ENCODE results near the gene NPAS4.
"Not testable (repeated sequence)": the region's sequence is repeated elsewhere in the genome, so short reads cannot be mapped to it uniquely, and the experiment has no call there.

NPAS4 gene

DNA sequence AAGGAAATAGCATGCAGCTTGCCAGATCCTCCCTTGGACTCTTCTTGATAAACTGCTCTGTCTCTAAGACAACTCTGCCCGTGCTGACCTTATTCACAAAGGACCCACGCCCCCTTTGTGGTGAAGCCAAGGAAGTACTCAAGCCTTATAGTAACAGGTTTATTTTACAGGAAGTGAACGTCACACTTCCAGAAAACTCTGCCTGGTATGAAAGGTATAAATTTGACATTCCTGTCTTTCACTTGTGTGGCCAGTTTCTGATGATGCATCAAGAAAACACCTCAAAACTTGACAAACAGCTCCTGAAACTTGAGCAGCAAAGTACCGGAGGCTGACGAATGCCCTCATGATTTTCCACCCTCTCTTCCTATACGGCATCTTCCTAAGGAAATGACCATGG is 33.4 kb downstream of the NPAS4 start:
- Histone ChIP-seq H3K9me3 (ENCODE audit: control insufficient read depth, insufficient read depth, low read length) (no peaks in the 10 kb centered on the region), H3K27ac (ENCODE audit: low read length) (no peak overlapping the region), H3K36me3 (ENCODE audit: control insufficient read depth, insufficient read depth, low read length) (no peaks in the 10 kb centered on the region), H3K27me3 (ENCODE audit: control insufficient read depth, insufficient read depth, low read length) (no peaks in the 10 kb centered on the region), H3K4me3 (ENCODE audit: low read length) (no peak overlapping the region), H3K4me1 (ENCODE audit: control insufficient read depth, insufficient read depth, low read length) (no peaks in the 10 kb centered on the region)
- DNase-seq (ENCODE audit: low read depth, low spot score): no peak
- no CpG with 5 or more reads among the region's 6 CpGs for WGBS (ENCODE audit: insufficient coverage, insufficient read length)

DNA sequence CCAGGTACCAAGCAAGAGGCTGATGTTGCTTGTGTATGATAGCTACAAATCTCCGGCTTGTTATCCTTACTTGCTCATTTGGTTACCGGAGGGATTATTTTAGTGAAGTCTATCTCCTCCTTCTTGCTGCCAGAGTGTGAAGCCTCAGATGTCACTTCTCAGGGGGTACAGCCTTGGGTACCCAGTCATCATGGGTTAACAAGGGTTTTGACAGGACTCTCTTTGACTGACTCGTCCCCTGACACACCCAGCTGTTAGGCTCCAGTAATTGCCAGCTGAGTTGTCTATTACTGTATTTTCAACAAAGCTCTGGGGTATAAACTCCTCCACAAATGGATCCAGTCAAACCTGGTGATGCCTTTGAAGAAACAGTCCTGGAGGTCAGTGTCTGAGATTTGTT is 34.0 kb downstream of the NPAS4 start:
- H3K9me3 ChIP-seq (ENCODE audit: control insufficient read depth, insufficient read depth, low read length): no peaks in the 10 kb centered on the region
- WGBS (ENCODE audit: insufficient coverage, insufficient read length): no CpG with 5 or more reads among the region's 3 CpGs
- no peaks in the 10 kb centered on the region for H3K4me1 ChIP-seq (ENCODE audit: control insufficient read depth, insufficient read depth, low read length)
- H3K27ac ChIP-seq (ENCODE audit: low read length): no peak overlapping the region
- DNase-seq (ENCODE audit: low read depth, low spot score): no peak
- no peaks in the 10 kb centered on the region for H3K27me3 ChIP-seq (ENCODE audit: control insufficient read depth, insufficient read depth, low read length)
- H3K4me3 ChIP-seq (ENCODE audit: low read length): no peak overlapping the region
- no peaks in the 10 kb centered on the region for H3K36me3 ChIP-seq (ENCODE audit: control insufficient read depth, insufficient read depth, low read length)

DNA sequence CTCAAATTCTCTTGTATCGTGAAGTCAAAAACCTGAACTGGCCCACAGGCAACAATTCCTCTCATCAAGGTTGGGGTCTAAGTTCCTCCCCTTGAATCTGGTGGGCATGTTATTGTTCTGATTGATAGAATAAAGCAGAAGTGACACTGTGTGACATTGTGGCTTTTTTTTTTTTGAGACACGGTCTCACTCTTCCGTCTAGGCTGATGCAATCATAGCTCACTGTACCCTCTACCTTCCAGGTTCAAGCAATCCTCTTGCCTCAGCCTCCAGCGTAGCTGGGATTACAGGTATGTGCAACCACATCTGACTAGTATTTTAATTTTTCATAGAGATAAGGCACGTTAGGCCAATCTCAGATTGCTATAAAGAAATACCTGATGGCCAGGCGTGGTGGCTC is 37.0 kb downstream of the NPAS4 start:
- no peak for DNase-seq (ENCODE audit: low read depth, low spot score)
- no peak overlapping the region for H3K27ac ChIP-seq (ENCODE audit: low read length)
- no CpG with 5 or more reads among the region's 6 CpGs for WGBS (ENCODE audit: insufficient coverage, insufficient read length)

DNA sequence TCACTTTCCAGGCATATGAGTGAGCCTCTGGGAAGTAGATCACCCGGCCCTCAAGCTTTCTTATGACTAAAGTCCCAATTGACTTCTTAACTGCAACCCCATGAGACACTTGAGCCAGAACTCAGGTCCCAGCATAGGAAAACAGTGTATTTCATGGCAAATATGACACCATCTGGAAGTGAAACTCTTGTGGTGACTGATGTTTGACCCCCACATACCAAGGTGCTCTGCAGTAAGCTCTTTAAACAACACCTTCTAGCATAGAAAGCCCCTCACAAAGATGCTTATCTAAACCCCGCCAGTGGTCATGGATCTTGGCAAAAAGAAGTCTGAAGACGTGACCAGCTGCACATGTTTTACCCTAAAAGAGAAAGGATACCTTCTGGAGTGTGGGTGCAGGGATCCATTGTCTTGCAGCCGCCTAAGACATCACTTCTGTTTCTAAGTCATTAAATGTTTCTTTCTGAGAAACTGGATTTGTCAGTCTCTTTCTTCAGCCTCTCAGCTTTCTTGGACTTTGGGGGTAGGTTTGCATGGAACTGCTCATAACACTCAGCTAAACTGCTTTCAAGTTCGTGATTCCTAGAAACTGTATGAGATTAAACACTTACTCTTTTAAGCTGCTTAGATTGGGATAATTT is 38.4 kb downstream of the NPAS4 start:
- WGBS (ENCODE audit: insufficient coverage, insufficient read length): no CpG with 5 or more reads among the region's 5 CpGs

More for the DNA sequence above, 37.0 kb downstream of the NPAS4 start:
- H3K36me3 ChIP-seq (ENCODE audit: control insufficient read depth, insufficient read depth, low read length): no peaks in the 10 kb centered on the region
- H3K9me3 ChIP-seq (ENCODE audit: control insufficient read depth, insufficient read depth, low read length): no peaks in the 10 kb centered on the region
- no peak overlapping the region for H3K4me3 ChIP-seq (ENCODE audit: low read length)
- H3K4me1 ChIP-seq (ENCODE audit: control insufficient read depth, insufficient read depth, low read length): no peaks in the 10 kb centered on the region
- no peaks in the 10 kb centered on the region for H3K27me3 ChIP-seq (ENCODE audit: control insufficient read depth, insufficient read depth, low read length)

DNA sequence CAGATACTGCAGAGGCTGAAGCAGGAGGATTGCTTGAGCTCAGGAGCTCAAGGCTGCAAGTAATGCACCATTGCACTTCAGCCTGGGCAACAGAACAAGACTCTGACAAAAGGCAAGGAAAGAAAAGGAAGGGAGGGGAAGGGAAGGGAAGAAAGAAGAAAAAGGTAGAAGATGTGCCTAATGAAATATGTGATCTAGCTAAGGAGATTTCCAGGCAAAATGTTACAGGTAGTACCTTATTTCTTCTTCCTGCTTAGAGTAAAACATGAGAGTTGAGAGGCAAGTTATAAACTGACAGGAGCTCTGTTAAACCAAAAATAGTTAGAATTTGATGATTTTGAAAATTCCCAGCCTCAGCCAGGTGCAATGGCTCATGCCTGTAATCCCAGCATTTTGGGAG is 41.2 kb downstream of the NPAS4 start:
- Histone ChIP-seq H3K4me1 (ENCODE audit: control insufficient read depth, insufficient read depth, low read length) (0 out of 2 replicates have a peak, but pooled peaks cover 3% of the 10 kb centered on the region), H3K27ac (ENCODE audit: low read length) (no peak overlapping the region), H3K27me3 (ENCODE audit: control insufficient read depth, insufficient read depth, low read length) (no peaks in the 10 kb centered on the region), H3K4me3 (ENCODE audit: low read length) (no peak overlapping the region), H3K9me3 (ENCODE audit: control insufficient read depth, insufficient read depth, low read length) (no peaks in the 10 kb centered on the region), H3K36me3 (ENCODE audit: control insufficient read depth, insufficient read depth, low read length) (no peaks in the 10 kb centered on the region)
- DNase-seq (ENCODE audit: low read depth, low spot score): no peak

More for the DNA sequence above, 38.4 kb downstream of the NPAS4 start:
- no peaks in the 10 kb centered on the region for H3K36me3 ChIP-seq (ENCODE audit: control insufficient read depth, insufficient read depth, low read length)
- H3K27me3 ChIP-seq (ENCODE audit: control insufficient read depth, insufficient read depth, low read length): no peaks in the 10 kb centered on the region
- H3K27ac ChIP-seq (ENCODE audit: low read length): no peak overlapping the region
- no peaks in the 10 kb centered on the region for H3K9me3 ChIP-seq (ENCODE audit: control insufficient read depth, insufficient read depth, low read length)
- H3K4me1 ChIP-seq (ENCODE audit: control insufficient read depth, insufficient read depth, low read length): no peaks in the 10 kb centered on the region
- no peak overlapping the region for H3K4me3 ChIP-seq (ENCODE audit: low read length)
- no peak for DNase-seq (ENCODE audit: low read depth, low spot score)

DNA sequence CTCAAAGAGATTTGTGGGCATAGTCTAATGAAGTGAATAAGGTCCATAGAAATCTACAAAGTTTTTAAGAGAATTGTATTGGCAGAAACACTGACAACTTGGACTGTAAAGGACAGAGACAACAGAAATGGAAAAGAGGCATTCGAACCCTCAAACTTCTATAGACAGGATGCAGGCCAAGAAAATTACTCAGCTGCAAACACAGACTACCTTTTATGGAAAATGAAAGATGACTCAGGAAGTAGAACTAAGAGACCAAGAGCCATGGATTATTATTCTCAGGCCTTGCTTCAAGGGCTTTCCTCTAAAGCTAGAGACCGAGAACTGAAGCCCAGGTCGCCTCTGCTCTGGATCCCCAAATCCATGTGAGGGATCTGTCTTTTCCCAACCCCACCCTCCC is 42.1 kb downstream of the NPAS4 start:
- H3K4me3 ChIP-seq (ENCODE audit: low read length): no peak overlapping the region
- H3K4me1 ChIP-seq (ENCODE audit: control insufficient read depth, insufficient read depth, low read length): 0 out of 2 replicates have a peak, but pooled peaks cover 5% of the 10 kb centered on the region
- DNase-seq (ENCODE audit: low read depth, low spot score): no peak
- H3K27ac ChIP-seq (ENCODE audit: low read length): no peak overlapping the region
- no peaks in the 10 kb centered on the region for H3K36me3 ChIP-seq (ENCODE audit: control insufficient read depth, insufficient read depth, low read length)
- no peaks in the 10 kb centered on the region for H3K27me3 ChIP-seq (ENCODE audit: control insufficient read depth, insufficient read depth, low read length)
- no peaks in the 10 kb centered on the region for H3K9me3 ChIP-seq (ENCODE audit: control insufficient read depth, insufficient read depth, low read length)
- no CpG with 5 or more reads among the region's 3 CpGs for WGBS (ENCODE audit: insufficient coverage, insufficient read length)

DNA sequence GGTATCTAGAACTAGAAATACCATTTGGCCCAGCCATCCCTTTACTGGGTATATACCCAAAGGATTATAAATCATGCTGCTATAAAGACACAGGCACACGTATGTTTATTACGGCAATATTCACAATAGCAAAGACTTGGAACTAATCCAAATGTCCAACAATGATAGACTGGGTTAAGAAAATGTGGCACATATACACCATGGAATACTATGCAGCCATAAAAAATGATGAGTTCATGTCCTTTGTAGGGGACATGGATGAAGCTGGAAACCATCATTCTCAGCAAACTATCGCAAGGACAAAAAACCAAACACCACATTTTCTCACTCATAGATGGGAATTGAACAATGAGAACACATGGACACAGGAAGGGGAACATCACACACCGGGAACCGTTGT is 43.3 kb downstream of the NPAS4 start:
- not testable (repeated sequence) for H3K9me3 ChIP-seq (ENCODE audit: control insufficient read depth, insufficient read depth, low read length); H3K27ac ChIP-seq (ENCODE audit: low read length); H3K27me3 ChIP-seq (ENCODE audit: control insufficient read depth, insufficient read depth, low read length); DNase-seq (ENCODE audit: low read depth, low spot score); H3K36me3 ChIP-seq (ENCODE audit: control insufficient read depth, insufficient read depth, low read length); H3K4me3 ChIP-seq (ENCODE audit: low read length); H3K4me1 ChIP-seq (ENCODE audit: control insufficient read depth, insufficient read depth, low read length)
- WGBS (ENCODE audit: insufficient coverage, insufficient read length): no CpG with 5 or more reads among the region's 5 CpGs

DNA sequence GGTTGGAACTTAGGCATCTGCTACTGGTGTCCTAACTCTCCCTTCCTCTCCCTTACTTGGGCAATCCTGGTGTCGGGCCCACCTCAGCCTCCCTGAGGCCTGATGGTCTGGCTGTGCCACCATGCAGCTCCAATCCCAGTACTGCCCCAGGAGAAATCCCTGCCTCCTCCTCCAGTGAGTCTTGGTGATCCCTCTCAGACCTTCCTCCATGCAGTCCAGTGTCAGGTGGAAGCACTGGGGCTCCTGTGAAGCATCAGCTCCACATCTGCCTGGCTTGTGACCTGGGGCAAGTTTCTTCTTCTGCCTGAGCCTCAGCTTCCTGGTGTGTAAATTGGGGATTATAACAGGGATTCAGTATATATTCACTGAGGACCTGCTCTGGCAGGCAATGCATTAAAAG is 44.1 kb downstream of the NPAS4 start:
- Histone ChIP-seq H3K27me3 (ENCODE audit: control insufficient read depth, insufficient read depth, low read length) (no peaks in the 10 kb centered on the region), H3K36me3 (ENCODE audit: control insufficient read depth, insufficient read depth, low read length) (no peaks in the 10 kb centered on the region), H3K4me1 (ENCODE audit: control insufficient read depth, insufficient read depth, low read length) (peaks cover 7% of the 10 kb centered on the region; the same call in 1 of the 2 replicates), H3K9me3 (ENCODE audit: control insufficient read depth, insufficient read depth, low read length) (no peaks in the 10 kb centered on the region), H3K4me3 (ENCODE audit: low read length) (no peak overlapping the region), H3K27ac (ENCODE audit: low read length) (no peak overlapping the region)
- no CpG with 5 or more reads among the region's 1 CpG for WGBS (ENCODE audit: insufficient coverage, insufficient read length)
- DNase-seq (ENCODE audit: low read depth, low spot score): no peak

DNA sequence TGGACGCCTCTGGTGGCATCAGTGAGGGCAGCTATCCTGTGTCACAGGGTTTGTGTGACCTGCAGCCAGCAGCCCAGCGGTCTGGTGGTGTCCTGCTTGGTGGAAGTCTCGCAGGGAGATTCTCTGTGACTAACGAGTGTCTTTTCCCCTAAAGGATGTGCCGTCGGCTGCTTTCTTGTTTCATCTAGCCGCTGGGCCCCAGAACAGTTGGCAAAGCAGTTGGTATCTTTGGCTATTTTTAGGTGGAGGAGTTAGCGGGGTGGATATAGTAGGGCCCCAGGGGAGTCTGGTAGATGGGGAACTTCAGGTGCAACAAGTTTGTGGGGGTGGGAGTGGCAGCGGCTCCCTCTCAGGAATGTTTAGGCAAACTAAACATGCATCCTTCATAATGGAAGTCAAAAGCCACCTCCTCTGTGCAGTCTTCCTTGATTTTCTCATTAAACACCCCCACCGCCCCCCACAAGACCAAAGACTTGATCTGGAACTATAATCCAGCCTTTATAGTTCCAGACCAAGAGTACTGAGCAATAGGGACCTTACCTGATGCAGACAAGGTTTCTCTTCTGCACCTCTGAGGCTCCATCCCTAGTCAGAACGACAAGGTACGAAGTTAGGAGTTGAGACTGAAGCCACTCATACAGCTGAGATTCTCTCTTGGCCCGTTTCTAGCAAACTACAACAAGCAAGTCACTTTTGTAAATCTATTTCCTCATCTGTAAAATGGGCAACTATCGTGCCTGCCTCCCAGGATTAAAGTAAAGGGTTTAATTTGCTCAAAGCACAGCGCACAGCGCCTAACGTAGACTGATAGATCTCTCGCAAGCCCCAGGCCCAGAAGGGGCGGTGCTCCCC is 44.8 kb downstream of the NPAS4 start:
- DNase-seq (ENCODE audit: low read depth, low spot score): no peak
- Histone ChIP-seq H3K36me3 (ENCODE audit: control insufficient read depth, insufficient read depth, low read length) (no peaks in the 10 kb centered on the region), H3K9me3 (ENCODE audit: control insufficient read depth, insufficient read depth, low read length) (no peaks in the 10 kb centered on the region), H3K4me3 (ENCODE audit: low read length) (peak overlapping the region; percentile 82; the same call in 1 of the 2 replicates), H3K4me1 (ENCODE audit: control insufficient read depth, insufficient read depth, low read length) (peaks cover 7% of the 10 kb centered on the region; the same call in 1 of the 2 replicates), H3K27me3 (ENCODE audit: control insufficient read depth, insufficient read depth, low read length) (no peaks in the 10 kb centered on the region), H3K27ac (ENCODE audit: low read length) (no peak overlapping the region)
- WGBS (ENCODE audit: insufficient coverage, insufficient read length): no CpG with 5 or more reads among the region's 19 CpGs

DNA sequence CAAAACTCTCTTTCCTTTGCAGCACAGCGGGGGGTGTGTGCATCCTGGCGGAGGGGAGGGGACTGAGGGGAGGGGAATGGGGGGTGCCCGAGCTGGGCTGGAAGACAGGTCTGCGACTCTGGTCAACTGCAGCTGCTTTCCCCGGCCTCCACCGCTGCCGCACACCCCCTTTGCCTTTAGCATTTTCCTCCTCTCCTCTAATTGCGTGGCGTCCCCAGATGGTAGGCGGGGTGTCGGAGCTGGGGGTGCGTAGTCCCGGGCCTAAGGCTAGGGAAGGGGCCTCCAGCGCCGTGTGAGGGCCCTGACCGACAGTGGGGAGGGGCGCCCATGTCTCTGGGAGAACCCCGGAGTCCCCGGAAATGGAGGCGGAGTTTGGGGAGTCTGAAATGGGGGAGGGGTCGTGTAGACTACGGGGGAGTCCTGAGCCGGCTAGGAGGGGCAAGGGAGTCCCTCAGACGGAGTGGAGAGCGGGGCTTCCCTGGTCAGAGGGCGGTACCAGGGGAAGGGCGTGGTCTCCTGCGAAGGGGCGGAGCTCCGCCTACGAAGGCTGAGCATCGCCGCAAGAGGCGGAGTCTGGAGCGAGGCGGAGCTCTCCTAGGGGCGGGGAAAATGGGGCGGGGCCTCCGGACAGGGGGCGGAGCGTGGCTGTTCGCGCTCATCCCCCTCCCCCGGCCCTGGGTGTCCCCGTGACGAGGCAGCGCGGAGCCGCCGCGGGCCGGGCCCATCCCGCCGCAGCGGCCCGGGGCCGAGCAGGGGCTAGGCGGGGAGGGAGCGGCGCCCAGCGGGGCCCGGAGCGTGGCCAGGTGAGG is 45.6 kb downstream of the NPAS4 start, which contains the start of gene PELI3:
Gene PELI3, plus strand, starts transcription at position 681 of the 809 bp plus-strand sequence. CDS start 1,224 bp downstream, outside the sequence.
- no peaks in the 10 kb centered on the region for H3K9me3 ChIP-seq (ENCODE audit: control insufficient read depth, insufficient read depth, low read length)
- H3K36me3 ChIP-seq (ENCODE audit: control insufficient read depth, insufficient read depth, low read length): no peaks in the 10 kb centered on the region
- no CpG with 5 or more reads among the region's 63 CpGs for WGBS (ENCODE audit: insufficient coverage, insufficient read length)
- peak within 1 kb of the TSS; percentile 82; the same call in 1 of the 2 replicates for H3K4me3 ChIP-seq (ENCODE audit: low read length)
- H3K27me3 ChIP-seq (ENCODE audit: control insufficient read depth, insufficient read depth, low read length): no peaks in the 10 kb centered on the region
- DNase-seq (ENCODE audit: low read depth, low spot score): peak; percentile 85
- H3K27ac ChIP-seq (ENCODE audit: low read length): no peak within 1 kb of the TSS
- H3K4me1 ChIP-seq (ENCODE audit: control insufficient read depth, insufficient read depth, low read length): peaks cover 7% of the 10 kb centered on the region; the same call in 1 of the 2 replicates

All from iPS DF 6.9 (cell line).